GM06990 (cell line): ENCODE data around the gene DIRAS1.
"Not testable (repeated sequence)": the region's sequence is repeated elsewhere in the genome, so short reads cannot be mapped to it uniquely, and the experiment has no call there.

Experiments used
- DNase-seq: peaks from one replicate; pipeline ENCODE4 v3.0.0-alpha.2; 2011; ENCODE audit not compliant: insufficient read length; ENCODE audit errors: extremely low read depth
- H3K27me3 ChIP-seq: replicated peaks from 2 replicates; pipeline ENCODE4 v1.6.0; 2011; ENCODE audit warnings: low read length; ENCODE audit not compliant: control insufficient read depth, insufficient read depth
- H3K36me3 ChIP-seq: 2 replicates; pipeline ENCODE4 v1.5.1; 2011; ENCODE audit warnings: low read length; ENCODE audit not compliant: control insufficient read depth, insufficient read depth
- H3K4me3 ChIP-seq: replicated peaks from 2 replicates; pipeline ENCODE4 v1.5.1; 2011; ENCODE audit warnings: low read depth, mild to moderate bottlenecking, control low read depth, low read length
- TF ChIP-seq, protein P1 (sequence below): IDR thresholded peaks from 2 replicates; pipeline ENCODE4 v1.5.1; 2011; ENCODE audit warnings: low read length, control low read depth, mild to moderate bottlenecking, inconsistent platforms; ENCODE audit not compliant: insufficient read depth, poor library complexity, severe bottlenecking

Gene DIRAS1

GRCh38 chr19:2717638-2718541 lies 3.3 kb downstream of the DIRAS1 start:
- no peak for DNase-seq
- Histone ChIP-seq H3K4me3 (no peak overlapping the region), H3K36me3 (no peaks in the 10 kb centered on the region), H3K27me3 (no peaks in the 10 kb centered on the region; the same call in 1 of the 2 replicates)
- TF ChIP-seq, protein P1, sequence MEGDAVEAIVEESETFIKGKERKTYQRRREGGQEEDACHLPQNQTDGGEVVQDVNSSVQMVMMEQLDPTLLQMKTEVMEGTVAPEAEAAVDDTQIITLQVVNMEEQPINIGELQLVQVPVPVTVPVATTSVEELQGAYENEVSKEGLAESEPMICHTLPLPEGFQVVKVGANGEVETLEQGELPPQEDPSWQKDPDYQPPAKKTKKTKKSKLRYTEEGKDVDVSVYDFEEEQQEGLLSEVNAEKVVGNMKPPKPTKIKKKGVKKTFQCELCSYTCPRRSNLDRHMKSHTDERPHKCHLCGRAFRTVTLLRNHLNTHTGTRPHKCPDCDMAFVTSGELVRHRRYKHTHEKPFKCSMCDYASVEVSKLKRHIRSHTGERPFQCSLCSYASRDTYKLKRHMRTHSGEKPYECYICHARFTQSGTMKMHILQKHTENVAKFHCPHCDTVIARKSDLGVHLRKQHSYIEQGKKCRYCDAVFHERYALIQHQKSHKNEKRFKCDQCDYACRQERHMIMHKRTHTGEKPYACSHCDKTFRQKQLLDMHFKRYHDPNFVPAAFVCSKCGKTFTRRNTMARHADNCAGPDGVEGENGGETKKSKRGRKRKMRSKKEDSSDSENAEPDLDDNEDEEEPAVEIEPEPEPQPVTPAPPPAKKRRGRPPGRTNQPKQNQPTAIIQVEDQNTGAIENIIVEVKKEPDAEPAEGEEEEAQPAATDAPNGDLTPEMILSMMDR = no peak

DNA sequence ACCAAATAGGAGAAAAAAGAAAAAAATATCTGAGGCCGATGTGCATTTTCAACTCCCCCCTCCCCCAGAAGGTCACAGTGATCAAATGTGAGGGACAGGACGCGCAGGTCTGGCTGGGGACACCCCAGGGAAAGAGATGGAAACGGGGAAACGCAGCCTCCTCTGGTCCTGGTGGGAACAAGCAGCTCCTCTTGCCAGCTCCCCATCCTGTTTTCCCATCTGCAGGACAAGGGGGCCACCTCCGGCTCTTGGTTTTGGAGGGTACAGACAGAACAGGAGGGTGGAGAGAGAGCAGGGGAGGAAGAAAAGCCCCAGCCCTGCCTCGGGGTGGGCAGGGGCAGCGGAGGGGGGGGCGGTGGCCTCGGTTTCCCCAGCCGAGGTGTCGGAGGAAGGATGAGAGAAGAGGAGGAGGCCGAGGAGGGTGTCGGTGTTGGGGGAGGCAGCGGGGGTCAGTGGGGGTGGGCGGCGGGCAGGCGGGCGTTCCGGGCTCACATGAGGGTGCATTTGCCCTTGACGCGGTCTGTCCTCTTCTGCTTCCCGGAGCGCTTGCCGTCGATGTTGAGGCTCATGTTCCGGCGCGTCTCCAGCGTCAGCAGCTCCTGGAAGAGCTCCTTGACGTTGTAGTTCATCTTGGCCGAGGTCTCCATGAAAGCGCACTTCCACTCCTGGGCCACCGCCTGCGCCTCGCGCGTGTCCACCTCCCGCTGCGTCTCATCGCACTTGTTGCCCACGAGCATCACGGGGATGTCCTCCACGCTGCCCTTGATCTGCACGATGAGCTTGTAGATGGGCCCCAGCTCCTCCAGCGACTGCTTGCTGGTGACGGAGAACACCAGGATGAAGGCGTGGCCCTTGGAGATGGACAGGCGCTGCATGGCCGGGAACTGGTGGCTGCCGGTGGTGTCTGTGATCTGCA lies 4.2 kb downstream of the DIRAS1 start:
- no peak overlapping the region for H3K4me3 ChIP-seq
- TF ChIP-seq, protein P1 = no peak
- H3K36me3 ChIP-seq = no peaks in the 10 kb centered on the region
- H3K27me3 ChIP-seq = no peaks in the 10 kb centered on the region; the same call in 1 of the 2 replicates
- DNase-seq = no peak

DNA sequence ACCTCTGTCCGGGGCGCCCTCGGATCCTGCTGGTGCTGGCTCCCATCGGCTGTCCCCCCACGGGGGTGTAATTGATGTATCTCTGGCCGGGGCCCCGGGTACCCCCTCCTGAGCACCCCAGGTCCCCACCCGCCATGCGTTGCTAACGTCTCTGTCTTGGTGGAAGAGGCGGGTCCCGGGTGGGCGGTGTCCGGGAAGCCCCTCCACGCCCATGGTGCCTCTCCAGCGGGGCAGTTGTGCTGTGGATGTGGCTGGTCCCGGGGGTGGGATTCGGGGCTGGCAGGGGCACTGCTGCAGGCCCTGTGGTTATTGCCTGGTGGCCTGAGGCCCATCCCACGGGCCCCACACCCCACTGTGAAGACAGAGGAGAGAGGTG lies 4.9 kb downstream of the DIRAS1 start:
- Histone ChIP-seq H3K4me3 (no peak overlapping the region), H3K36me3 (no peaks in the 10 kb centered on the region), H3K27me3 (no peaks in the 10 kb centered on the region)
- DNase-seq = no peak
- TF ChIP-seq, protein P1 = no peak

DNA sequence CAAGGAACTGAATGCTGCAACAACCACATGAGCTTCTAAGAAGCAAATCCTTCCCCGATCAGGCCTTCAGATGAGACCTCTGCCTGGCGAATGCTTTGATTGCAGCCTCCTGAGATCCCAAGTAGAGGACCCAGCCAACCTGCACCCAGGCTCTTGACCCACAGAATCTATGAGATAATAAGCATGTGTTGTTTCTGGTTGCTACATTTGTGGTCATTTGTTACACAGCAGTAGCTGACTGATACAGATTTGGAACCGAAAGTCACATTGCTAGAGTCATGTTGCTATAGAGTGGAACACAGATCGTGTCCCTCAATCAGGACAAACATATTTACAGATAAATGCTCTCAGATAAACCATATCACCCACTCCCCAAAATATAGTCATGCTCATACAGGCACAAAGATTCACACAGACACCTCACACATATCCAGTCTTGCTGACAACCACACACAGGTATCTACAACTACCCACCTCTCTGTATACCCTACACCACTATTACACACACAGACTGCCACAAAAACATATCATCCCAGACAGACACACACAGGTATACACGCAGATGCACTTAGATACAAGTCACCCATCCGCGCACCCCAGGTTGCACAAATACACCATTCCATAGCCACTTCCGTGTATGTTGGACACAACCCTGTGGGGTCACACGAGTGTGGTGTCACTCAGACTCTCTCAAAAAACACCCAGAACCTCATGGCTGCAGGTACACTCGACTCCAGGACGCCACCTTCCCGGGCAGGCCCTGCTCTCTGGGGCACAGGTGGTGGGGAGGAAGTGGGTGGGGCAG lies 5.5 kb downstream of the DIRAS1 start:
- TF ChIP-seq, protein P1 = no peak
- Histone ChIP-seq H3K4me3 (no peak overlapping the region), H3K36me3 (no peaks in the 10 kb centered on the region), H3K27me3 (no peaks in the 10 kb centered on the region)
- DNase-seq = no peak

GRCh38 chr19:2714531-2715269 lies 6.5 kb downstream of the DIRAS1 start:
- no peak for DNase-seq
- TF ChIP-seq, protein P1 = no peak

DNA sequence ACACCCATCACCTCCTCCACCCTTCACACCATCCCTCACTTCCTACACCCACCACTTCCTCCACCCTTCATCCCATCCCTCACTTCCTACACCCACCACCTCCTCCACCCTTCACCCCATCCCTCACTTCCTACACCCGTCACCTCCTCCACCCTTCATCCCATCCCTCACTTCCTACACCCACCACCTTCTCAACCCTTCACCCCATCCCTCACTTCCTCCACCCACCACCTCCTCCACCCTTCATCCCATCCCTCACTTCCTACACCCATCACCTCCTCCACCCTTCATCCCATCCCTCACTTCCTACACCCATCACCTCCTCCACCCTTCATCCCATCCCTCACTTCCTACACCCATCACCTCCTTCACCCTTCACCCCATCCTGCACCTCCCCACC lies 7.1 kb downstream of the DIRAS1 start:
- H3K4me3 ChIP-seq, DNase-seq, H3K27me3 ChIP-seq, H3K36me3 ChIP-seq: not testable (repeated sequence)

More at GRCh38 chr19:2714531-2715269, 6.5 kb downstream of the DIRAS1 start:
- Histone ChIP-seq H3K36me3 (no peaks in the 10 kb centered on the region), H3K4me3 (no peak overlapping the region), H3K27me3 (no peaks in the 10 kb centered on the region)

GRCh38 chr19:2713170-2713569 lies 8.0 kb downstream of the DIRAS1 start:
- not testable (repeated sequence) for DNase-seq, H3K4me3 ChIP-seq, H3K27me3 ChIP-seq, H3K36me3 ChIP-seq
